ENCODE measurements around the gene KRTAP5-7. TPM values are rescaled to one million over a fixed set of nuclear protein-coding genes. Genes with fewer than 3 reads are reported as not detected.
"Not testable (repeated sequence)": the region's sequence is repeated elsewhere in the genome, so short reads cannot be mapped to it uniquely, and the experiment has no call there.

Gene KRTAP5-7
- total RNA-seq, 1 experiment from 2014 or later: not detected

DNA sequence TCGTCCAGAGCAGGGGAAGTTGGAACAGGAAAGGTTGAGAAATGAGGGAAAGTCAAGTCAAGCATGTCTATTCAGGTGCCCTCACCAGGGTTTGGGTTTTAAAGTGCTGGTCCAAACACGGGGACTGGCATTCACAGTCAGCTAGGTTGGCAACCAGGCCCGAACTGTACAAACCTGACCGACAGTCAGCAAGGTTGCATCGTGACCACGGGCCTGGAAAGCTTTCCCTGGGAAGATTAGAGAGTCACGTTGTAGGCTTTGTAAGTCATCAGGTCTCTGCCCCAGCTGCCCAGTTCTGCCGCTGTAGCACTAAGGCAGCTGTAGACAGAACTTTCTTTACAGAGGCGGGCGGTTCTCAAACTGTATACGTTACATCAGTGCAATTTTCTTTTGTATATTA is 45.7 kb downstream of the KRTAP5-7 start:
- DNase-seq: no peak
- no peak overlapping the region for H3K27ac ChIP-seq (ENCODE audit: low read length)
- peaks cover 21% of the 10 kb centered on the region for H3K27me3 ChIP-seq (ENCODE audit: low read length)
- no peak overlapping the region for H3K4me3 ChIP-seq (ENCODE audit: low read length)
- intact Hi-C loops (cut with micrococcal nuclease): no loop called here
- TF ChIP-seq EZH2 (IDR thresholded peaks at IDR 0.05; ENCODE audit: low read length, unreplicated experiment) (no peak), CTCF (conservative IDR thresholded peaks at IDR 0.05; ENCODE audit: low read depth, low read length) (no peak), EZH2phosphoT487 (IDR thresholded peaks at IDR 0.05; ENCODE audit: borderline replicate concordance, low read length) (no peak)
- peaks cover 10% of the 10 kb centered on the region; the same call in 1 of the 2 replicates for H3K4me1 ChIP-seq (ENCODE audit: insufficient read depth, low read length)
- H3K9me2 ChIP-seq (replicated peaks; ENCODE audit: low read length): no peaks in the 10 kb centered on the region
- H3F3A ChIP-seq (ENCODE audit: low read length, unreplicated experiment): no peaks in the 10 kb centered on the region
- no peaks in the 10 kb centered on the region for H3K79me2 ChIP-seq (ENCODE audit: low read length)
- ATAC-seq: no peak
- no peaks in the 10 kb centered on the region for H3K9me3 ChIP-seq (ENCODE audit: low read length)
- H2AFZ ChIP-seq (ENCODE audit: low read length): no peak overlapping the region
- CTCF ChIA-PET: interaction anchor here (0.6 kb wide), 1 partner anchor 1656 kb away, joined by 4 read pairs; no protein-coding TSS in a partner anchor
- no peaks in the 10 kb centered on the region for H3K36me3 ChIP-seq (ENCODE audit: low read depth, low read length)
- no TSS peak for BruUV-seq (replicated peaks)
- POLR2A ChIA-PET (ENCODE audit: unreplicated experiment): no interaction called here
- H3K4me2 ChIP-seq (ENCODE audit: low read length): no peak overlapping the region
- H3K9ac ChIP-seq (ENCODE audit: low read length): no peak overlapping the region
- H4K20me1 ChIP-seq (ENCODE audit: low read length): no peaks in the 10 kb centered on the region

DNA sequence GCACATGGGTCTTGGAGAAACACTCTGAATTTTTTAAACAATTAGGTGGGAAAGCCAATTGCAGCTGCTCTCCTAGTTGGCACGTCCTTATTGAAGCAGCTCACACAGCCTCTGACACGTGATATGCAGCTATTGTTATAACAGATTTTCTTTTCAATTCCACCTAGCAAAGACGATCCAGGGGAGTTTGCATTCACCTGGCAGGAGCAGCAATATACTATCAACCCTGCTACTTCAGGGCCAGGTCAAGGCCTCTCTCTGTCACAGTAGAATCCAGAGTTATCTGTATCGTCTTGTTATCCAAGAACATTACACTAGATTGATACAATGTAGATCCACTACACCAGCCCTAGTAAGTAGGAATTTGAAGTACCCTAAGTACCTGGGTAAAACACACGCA is 47.4 kb downstream of the KRTAP5-7 start:
- Histone ChIP-seq H3K4me1 (ENCODE audit: insufficient read depth, low read length) (peaks cover 3% of the 10 kb centered on the region; the same call in 1 of the 2 replicates), H3K4me3 (ENCODE audit: low read length) (no peak overlapping the region), H3K79me2 (ENCODE audit: low read length) (no peaks in the 10 kb centered on the region), H3K9ac (ENCODE audit: low read length) (no peak overlapping the region), H3K27ac (ENCODE audit: low read length) (no peak overlapping the region), H3K36me3 (ENCODE audit: low read depth, low read length) (no peaks in the 10 kb centered on the region), H3K9me2 (replicated peaks; ENCODE audit: low read length) (no peaks in the 10 kb centered on the region), H4K20me1 (ENCODE audit: low read length) (no peaks in the 10 kb centered on the region), H3K27me3 (ENCODE audit: low read length) (peaks cover 21% of the 10 kb centered on the region), H3F3A (ENCODE audit: low read length, unreplicated experiment) (no peaks in the 10 kb centered on the region), H3K9me3 (ENCODE audit: low read length) (no peaks in the 10 kb centered on the region), H3K4me2 (ENCODE audit: low read length) (no peak overlapping the region), H2AFZ (ENCODE audit: low read length) (no peak overlapping the region)
- DNase-seq: no peak
- TF ChIP-seq EZH2phosphoT487 (IDR thresholded peaks at IDR 0.05; ENCODE audit: borderline replicate concordance, low read length): no peak
- no peak for TF ChIP-seq CTCF (conservative IDR thresholded peaks at IDR 0.05; ENCODE audit: low read depth, low read length)
- ChIA-PET CTCF (no interaction called here), POLR2A (ENCODE audit: unreplicated experiment) (no interaction called here)
- BruUV-seq (replicated peaks): no TSS peak
- no peak for ATAC-seq
- intact Hi-C loops (cut with micrococcal nuclease): no loop called here

GRCh38 chr11:71575723-71576424 is 48.8 kb downstream of the KRTAP5-7 start:
- ChIA-PET CTCF (no interaction called here), POLR2A (ENCODE audit: unreplicated experiment) (no interaction called here)
- no TSS peak for BruUV-seq (replicated peaks)
- Histone ChIP-seq H3K9ac (ENCODE audit: low read length) (no peak overlapping the region), H4K20me1 (ENCODE audit: low read length) (no peaks in the 10 kb centered on the region), H3K4me3 (ENCODE audit: low read length) (no peak overlapping the region), H2AFZ (ENCODE audit: low read length) (no peak overlapping the region), H3K9me2 (replicated peaks; ENCODE audit: low read length) (no peaks in the 10 kb centered on the region), H3K36me3 (ENCODE audit: low read depth, low read length) (no peaks in the 10 kb centered on the region), H3K4me2 (ENCODE audit: low read length) (no peak overlapping the region), H3K9me3 (ENCODE audit: low read length) (no peaks in the 10 kb centered on the region), H3K27ac (ENCODE audit: low read length) (no peak overlapping the region), H3F3A (ENCODE audit: low read length, unreplicated experiment) (no peaks in the 10 kb centered on the region), H3K4me1 (ENCODE audit: insufficient read depth, low read length) (peaks cover 8% of the 10 kb centered on the region), H3K27me3 (ENCODE audit: low read length) (peaks cover 21% of the 10 kb centered on the region), H3K79me2 (ENCODE audit: low read length) (no peaks in the 10 kb centered on the region)
- intact Hi-C loops (cut with micrococcal nuclease): no loop called here
- TF ChIP-seq CTCF (conservative IDR thresholded peaks at IDR 0.05; ENCODE audit: low read depth, low read length) (no peak), EZH2 (IDR thresholded peaks at IDR 0.05; ENCODE audit: low read length, unreplicated experiment) (no peak), EZH2phosphoT487 (IDR thresholded peaks at IDR 0.05; ENCODE audit: borderline replicate concordance, low read length) (no peak)
- ATAC-seq (no peak), DNase-seq (no peak)

DNA sequence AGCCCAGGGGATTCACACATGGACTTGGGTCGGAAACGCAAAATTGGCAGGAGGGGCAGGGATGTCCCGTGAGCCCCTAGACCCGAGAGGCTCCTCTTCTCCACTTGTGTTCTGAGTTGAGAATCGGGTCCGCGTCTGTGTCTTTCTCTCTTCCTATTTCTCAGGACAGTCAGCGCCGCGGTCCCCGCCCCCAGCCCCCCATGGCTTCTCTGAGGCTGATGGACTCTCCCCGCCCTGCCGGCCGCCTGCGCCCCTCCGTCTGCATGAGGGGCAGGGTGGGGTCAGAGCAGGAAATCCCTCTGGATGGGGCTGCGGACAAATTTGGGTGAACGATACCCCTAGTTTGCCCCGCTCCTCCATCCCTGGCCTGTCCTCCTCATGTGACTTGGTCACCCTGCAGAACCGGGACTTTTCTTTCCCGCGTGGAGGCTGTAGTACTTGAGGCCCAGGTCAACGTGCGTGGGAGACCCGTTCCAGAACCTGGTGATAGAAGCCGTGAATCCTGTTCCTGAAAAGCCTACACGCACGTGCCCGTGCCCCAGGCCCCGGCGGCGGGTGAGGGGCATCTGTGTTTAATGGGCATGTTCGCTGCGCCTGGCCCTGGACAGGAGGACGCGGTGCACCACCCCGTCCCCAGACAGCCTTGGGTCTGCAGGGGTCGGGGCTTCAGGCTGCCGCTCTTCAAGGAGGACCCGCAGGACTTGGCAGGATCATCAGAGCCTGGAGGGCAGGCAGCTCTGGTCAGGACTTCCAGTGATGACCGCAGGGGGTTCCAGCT is 49.8 kb downstream of the KRTAP5-7 start:
- intact Hi-C loops (cut with micrococcal nuclease); H3K4me3 ChIP-seq (ENCODE audit: low read length); DNase-seq; CTCF ChIA-PET; H3K27ac ChIP-seq (ENCODE audit: low read length); BruUV-seq (replicated peaks); H3K79me2 ChIP-seq (ENCODE audit: low read length); H3K9me3 ChIP-seq (ENCODE audit: low read length); H2AFZ ChIP-seq (ENCODE audit: low read length); H4K20me1 ChIP-seq (ENCODE audit: low read length); H3K36me3 ChIP-seq (ENCODE audit: low read depth, low read length); H3K9me2 ChIP-seq (replicated peaks; ENCODE audit: low read length); H3F3A ChIP-seq (ENCODE audit: low read length, unreplicated experiment); ATAC-seq; POLR2A ChIA-PET (ENCODE audit: unreplicated experiment); H3K4me2 ChIP-seq (ENCODE audit: low read length); H3K9ac ChIP-seq (ENCODE audit: low read length): not testable (repeated sequence)
- H3K4me1 ChIP-seq (ENCODE audit: insufficient read depth, low read length): peaks cover 13% of the 10 kb centered on the region
- peaks cover 21% of the 10 kb centered on the region for H3K27me3 ChIP-seq (ENCODE audit: low read length)
